IMR-90 (cell line): Measurements from ENCODE around the gene PRPS1. TPM values are rescaled to one million over a fixed set of nuclear protein-coding genes. Genes with fewer than 3 reads are reported as not detected.

Experiments used
- ATAC-seq: fragments of 200-7000 bp; cut with Tn5 transposase; 2 replicates; pipeline ENCODE4 v1.9.1; 2020; ENCODE audit warnings: low read depth, mild to moderate bottlenecking, moderate library complexity
- BruUV-seq: library from RNA; stranded (reverse); fragments of 400-500 nt; replicated peaks from 2 replicates; lab custom pipeline; 2021; lab: Mats Ljungman, UMichigan
- CTCF ChIA-PET: fragments of 300-600 bp; formaldehyde crosslinking; extraction: SDS; loops from one replicate; lab custom pipeline; 2021; ENCODE audit warnings: antibody characterized with exemption; lab: Yijun Ruan, JAX
- POLR2A ChIA-PET: fragments of 300-600 bp; sonication (Branson Sonifier 250); formaldehyde crosslinking; loops from one replicate; lab custom pipeline; 2022; ENCODE audit warnings: antibody characterized with exemption; ENCODE audit not compliant: unreplicated experiment; lab: Charles Lee
- DNase-seq: peaks from one replicate; pipeline ENCODE4 v3.0.0; 2013
- H2AFZ ChIP-seq: replicated peaks from 2 replicates; pipeline ENCODE3; 2013; ENCODE audit warnings: low read length, mild to moderate bottlenecking; ENCODE audit not compliant: poor library complexity
- H2AK5ac ChIP-seq: 2 replicates; pipeline ENCODE4 v1.6.1; 2013; ENCODE audit warnings: low read depth, low read length, inconsistent platforms
- H2AK9ac ChIP-seq: replicated peaks from 2 replicates; pipeline ENCODE3; 2013; ENCODE audit warnings: mild to moderate bottlenecking, low read depth, low read length, moderate library complexity; ENCODE audit not compliant: poor library complexity
- H2BK120ac ChIP-seq: 2 replicates; pipeline ENCODE4 v1.6.1; 2013; ENCODE audit warnings: low read depth, low read length, inconsistent platforms
- H2BK15ac ChIP-seq: 3 replicates; pipeline ENCODE4 v1.6.1; 2013; ENCODE audit warnings: low read depth, low read length, inconsistent platforms
- H2BK20ac ChIP-seq: 2 replicates; pipeline ENCODE4 v1.6.1; 2013; ENCODE audit warnings: low read depth, mild to moderate bottlenecking, inconsistent platforms, low read length, moderate library complexity
- H2BK5ac ChIP-seq: 2 replicates; pipeline ENCODE4 v1.6.1; 2013; ENCODE audit warnings: mild to moderate bottlenecking, low read depth, low read length, inconsistent platforms; ENCODE audit not compliant: poor library complexity, severe bottlenecking
- H3K14ac ChIP-seq: replicated peaks from 2 replicates; pipeline ENCODE4 v1.6.1; 2013; ENCODE audit warnings: low read depth, low read length, inconsistent platforms
- H3K18ac ChIP-seq: 2 replicates; pipeline ENCODE4 v1.6.1; 2013; ENCODE audit warnings: low read depth, low read length, control low read depth
- H3K23ac ChIP-seq: 2 replicates; pipeline ENCODE4 v1.6.1; 2013; ENCODE audit warnings: low read depth, low read length, inconsistent platforms
- H3K27ac ChIP-seq: 2 replicates; pipeline ENCODE4 v1.5.1; 2013; ENCODE audit warnings: mild to moderate bottlenecking, control low read depth, low read length; ENCODE audit not compliant: insufficient read depth
- H3K27me3 ChIP-seq: 2 replicates; pipeline ENCODE4 v1.6.1; 2013; ENCODE audit warnings: low read length; ENCODE audit not compliant: control insufficient read depth, insufficient read depth
- H3K36me3 ChIP-seq: 2 replicates; pipeline ENCODE4 v1.6.1; 2013; ENCODE audit warnings: low read length, mixed read lengths; ENCODE audit not compliant: control insufficient read depth, insufficient read depth
- H3K4ac ChIP-seq: 2 replicates; pipeline ENCODE4 v1.6.1; 2013; ENCODE audit warnings: low read depth, low read length, inconsistent platforms
- H3K4me1 ChIP-seq: 2 replicates; pipeline ENCODE4 v1.6.1; 2013; ENCODE audit warnings: low read length, mixed read lengths; ENCODE audit not compliant: control insufficient read depth, insufficient read depth
- H3K4me2 ChIP-seq: 2 replicates; pipeline ENCODE4 v1.6.1; 2013; ENCODE audit warnings: low read depth, mild to moderate bottlenecking, control low read depth, low read length, moderate library complexity
- H3K4me3 ChIP-seq: 2 replicates; pipeline ENCODE4 v1.5.1; 2013; ENCODE audit warnings: low read depth, mild to moderate bottlenecking, control low read depth, low read length, moderate library complexity; ENCODE audit not compliant: insufficient read depth
- H3K56ac ChIP-seq: 2 replicates; pipeline ENCODE4 v1.6.1; 2013; ENCODE audit warnings: low read length, inconsistent platforms; ENCODE audit not compliant: insufficient read depth; ENCODE audit errors: extremely low read depth
- H3K79me1 ChIP-seq, 2 experiments: 2 replicates each; pipeline ENCODE4 v1.6.1; 2013; ENCODE audit warnings: low read length in 2 of 2, inconsistent platforms in 1 of 2, low read depth in 1 of 2
- H3K9ac ChIP-seq: 2 replicates; pipeline ENCODE4 v1.6.1; 2013; ENCODE audit warnings: low read depth, low read length, control low read depth
- H3K9me1 ChIP-seq: 2 replicates; pipeline ENCODE4 v1.6.1; 2013; ENCODE audit warnings: low read length, inconsistent platforms; ENCODE audit not compliant: insufficient read depth
- H3K9me3 ChIP-seq: 2 replicates; pipeline ENCODE4 v1.6.1; 2013; ENCODE audit warnings: low read length; ENCODE audit not compliant: control insufficient read depth, insufficient read depth
- H4K20me1 ChIP-seq: 2 replicates; pipeline ENCODE4 v1.6.1; 2013; ENCODE audit warnings: low read length, inconsistent platforms; ENCODE audit not compliant: insufficient read depth
- H4K5ac ChIP-seq: 2 replicates; pipeline ENCODE4 v1.6.1; 2013; ENCODE audit warnings: mild to moderate bottlenecking, low read depth, low read length, control low read depth
- H4K8ac ChIP-seq, 2 experiments: 2 replicates each; pipeline ENCODE4 v1.6.1; 2013; ENCODE audit warnings: low read depth in 2 of 2, low read length in 2 of 2, control low read depth in 1 of 2, inconsistent platforms in 1 of 2
- H4K91ac ChIP-seq: 2 replicates; pipeline ENCODE4 v1.6.1; 2013; ENCODE audit warnings: low read depth, low read length, inconsistent platforms; ENCODE audit not compliant: insufficient read depth
- CEBPB ChIP-seq: IDR thresholded peaks from 2 replicates; pipeline ENCODE4 v1.6.1; 2012; ENCODE audit warnings: low read depth, low read length, improper control_type of control experiment
- NFE2L2 ChIP-seq: fragments of 150-350 bp; IDR thresholded peaks from 2 replicates; pipeline ENCODE4 v1.6.1; 2016; ENCODE audit warnings: low read depth, mild to moderate bottlenecking, low read length
- WGBS, 2 experiments: methylation state at CpG; one replicate each; pipeline versions ENCODE4 v1.1.5 to v1.1.7; 2013; ENCODE audit warnings: missing lambda C conversion rate in 2 of 2; ENCODE audit not compliant: insufficient read length in 1 of 2; ENCODE audit errors: extremely low coverage in 2 of 2; 5-methylcytosine and 5-hydroxymethylcytosine counted together
- dilution Hi-C: fragments of 300-500 bp; cut with HindIII; formaldehyde crosslinking; loops from one replicate; pipeline ENCODE4 v1.14.3; 2018; ENCODE audit warnings: low sequenced_read_pairs; ENCODE audit not compliant: unreplicated experiment
- in situ Hi-C: fragments of 300-500 bp; cut with MboI; formaldehyde crosslinking; loops from 3 replicates; pipeline ENCODE4 v1.14.3; 2019; ENCODE audit warnings: low sequenced_read_pairs, inconsistent platforms, mixed read lengths
- intact Hi-C: fragments of 100-400 bp; cut with micrococcal nuclease; formaldehyde crosslinking; loops from 2 replicates; pipeline ENCODE4 v1.10.0; 2022
- polyA plus RNA-seq, 3 experiments: library from polyadenylated mRNA; depleted of rRNA; stranded (reverse); fragments of >200 nt; gene quantifications; 2 replicates each; pipeline ENCODE4 v1.2.3, GENCODE V29; 2012; ENCODE audit warnings: low replicate concordance in 1 of 3
- total RNA-seq: library from RNA; depleted of rRNA; stranded (reverse); fragments of >200 nt; gene quantifications from 2 replicates; pipeline ENCODE4 v1.2.3, GENCODE V29; 2012

Gene PRPS1
- total and polyA plus RNA-seq, 2 of the 4 experiments (the other 2 are of a cell fraction) = 118 to 137 TPM

GRCh38 chrX:107654566-107654871 lies 26.2 kb downstream of the PRPS1 start:
- no peak overlapping the region for H3K9ac ChIP-seq

More at GRCh38 chrX:107654566-107654871, 26.2 kb downstream of the PRPS1 start:
- dilution Hi-C loops = no loop called here
- no peak overlapping the region for H2AK9ac ChIP-seq
- no peak for TF ChIP-seq NFE2L2
- peak; percentile 87; the same call in 1 of the 2 replicates for TF ChIP-seq CEBPB
- peaks cover 4% of the 10 kb centered on the region; the same call in 1 of the 2 replicates for H3K9me1 ChIP-seq
- no peak overlapping the region for H4K91ac ChIP-seq
- H2AFZ ChIP-seq = peak overlapping the region; percentile 78
- no peak overlapping the region for H3K14ac ChIP-seq
- no CpG with 5 or more reads among the region's 2 CpGs for WGBS, 2 experiments
- no peak overlapping the region for H4K8ac ChIP-seq
- H3K23ac ChIP-seq = no peak overlapping the region
- H2BK120ac ChIP-seq = no peak overlapping the region
- H3K27me3 ChIP-seq = peaks cover 2% of the 10 kb centered on the region
- intact Hi-C loops = loop anchor here (2.0 kb wide), 1 partner anchor 56 kb away; no protein-coding TSS in a partner anchor
- no peak overlapping the region for H2BK15ac ChIP-seq
- no peak overlapping the region for H4K5ac ChIP-seq
- ATAC-seq = no peak
- H2BK5ac ChIP-seq = no peak overlapping the region
- H3K4me2 ChIP-seq = no peak overlapping the region
- no peak overlapping the region for H3K56ac ChIP-seq
- ChIA-PET CTCF (interaction anchor here (0.7 to 1.3 kb wide), 3 partner anchors 14 to 121 kb away, joined by 3 read pairs; partner anchors contain the start of gene TSC22D3), POLR2A (no interaction called here)
- H3K4me3 ChIP-seq = no peak overlapping the region
- peak overlapping the region; percentile 54; the same call in 1 of the 2 replicates for H2AK5ac ChIP-seq
- H2BK20ac ChIP-seq = no peak overlapping the region
- no peak overlapping the region for H3K27ac ChIP-seq
- no peak overlapping the region for H3K18ac ChIP-seq
- H3K36me3 ChIP-seq = 0 out of 2 replicates have a peak, but pooled peaks cover 3% of the 10 kb centered on the region
- no peak for DNase-seq
- H3K4ac ChIP-seq = peak overlapping the region; percentile 20; the same call in 1 of the 2 replicates
- in situ Hi-C loops = no loop called here
- H3K4me1 ChIP-seq = no peaks in the 10 kb centered on the region
- H3K9me3 ChIP-seq = no peaks in the 10 kb centered on the region
- BruUV-seq = no TSS peak
- H3K79me1 ChIP-seq = no peaks in the 10 kb centered on the region; a peak in 1 of 4 replicates
- H4K20me1 ChIP-seq = peaks cover 6% of the 10 kb centered on the region; the same call in 1 of the 2 replicates
